ENCODE data around the gene ABHD12.

ABHD12 gene

DNA sequence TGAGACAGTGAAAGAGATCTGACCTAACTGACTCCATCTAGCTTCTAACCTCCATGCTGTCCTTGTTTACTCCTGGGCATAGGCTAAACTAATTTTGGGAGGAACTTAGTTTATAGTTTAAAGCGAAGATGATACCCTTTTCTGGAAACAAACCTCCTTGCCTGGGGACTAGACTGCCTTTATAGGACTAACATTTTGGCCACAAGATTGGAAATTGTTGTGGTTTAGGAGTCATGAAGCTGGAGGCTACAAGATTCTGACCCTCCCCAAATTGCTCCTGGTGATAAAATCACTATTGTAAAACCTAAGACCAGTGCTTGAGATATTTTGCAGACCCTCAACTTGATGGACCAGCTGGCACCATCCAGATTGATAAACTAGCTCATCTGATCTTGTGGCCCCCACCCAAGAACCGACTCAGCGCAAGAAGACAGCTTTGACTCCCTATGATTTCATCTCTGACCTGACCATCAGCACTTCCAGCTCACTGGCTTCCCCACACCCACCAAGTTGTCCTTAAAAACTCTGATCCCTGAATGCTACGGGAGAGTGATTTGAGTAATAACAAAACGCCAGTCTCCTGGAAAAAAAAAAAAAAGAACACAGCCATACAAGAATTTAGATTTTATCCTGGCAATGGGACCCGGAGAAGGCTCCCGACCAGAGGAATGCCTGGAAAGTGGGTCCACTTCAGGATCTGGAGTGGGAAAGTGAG lies 63.0 kb downstream of the ABHD12 start:
- no peak for TF ChIP-seq BACH2 (CRISPR knock-in tag; IDR thresholded peaks at IDR 0.05; ENCODE audit: borderline replicate concordance)
- TF ChIP-seq ARNTL (CRISPR knock-in tag; IDR thresholded peaks at IDR 0.05; ENCODE audit: borderline replicate concordance, low read depth), result no peak
- no peak for TF ChIP-seq ZNF8 (CRISPR knock-in tag; IDR thresholded peaks at IDR 0.05)
- TF ChIP-seq, protein P1, sequence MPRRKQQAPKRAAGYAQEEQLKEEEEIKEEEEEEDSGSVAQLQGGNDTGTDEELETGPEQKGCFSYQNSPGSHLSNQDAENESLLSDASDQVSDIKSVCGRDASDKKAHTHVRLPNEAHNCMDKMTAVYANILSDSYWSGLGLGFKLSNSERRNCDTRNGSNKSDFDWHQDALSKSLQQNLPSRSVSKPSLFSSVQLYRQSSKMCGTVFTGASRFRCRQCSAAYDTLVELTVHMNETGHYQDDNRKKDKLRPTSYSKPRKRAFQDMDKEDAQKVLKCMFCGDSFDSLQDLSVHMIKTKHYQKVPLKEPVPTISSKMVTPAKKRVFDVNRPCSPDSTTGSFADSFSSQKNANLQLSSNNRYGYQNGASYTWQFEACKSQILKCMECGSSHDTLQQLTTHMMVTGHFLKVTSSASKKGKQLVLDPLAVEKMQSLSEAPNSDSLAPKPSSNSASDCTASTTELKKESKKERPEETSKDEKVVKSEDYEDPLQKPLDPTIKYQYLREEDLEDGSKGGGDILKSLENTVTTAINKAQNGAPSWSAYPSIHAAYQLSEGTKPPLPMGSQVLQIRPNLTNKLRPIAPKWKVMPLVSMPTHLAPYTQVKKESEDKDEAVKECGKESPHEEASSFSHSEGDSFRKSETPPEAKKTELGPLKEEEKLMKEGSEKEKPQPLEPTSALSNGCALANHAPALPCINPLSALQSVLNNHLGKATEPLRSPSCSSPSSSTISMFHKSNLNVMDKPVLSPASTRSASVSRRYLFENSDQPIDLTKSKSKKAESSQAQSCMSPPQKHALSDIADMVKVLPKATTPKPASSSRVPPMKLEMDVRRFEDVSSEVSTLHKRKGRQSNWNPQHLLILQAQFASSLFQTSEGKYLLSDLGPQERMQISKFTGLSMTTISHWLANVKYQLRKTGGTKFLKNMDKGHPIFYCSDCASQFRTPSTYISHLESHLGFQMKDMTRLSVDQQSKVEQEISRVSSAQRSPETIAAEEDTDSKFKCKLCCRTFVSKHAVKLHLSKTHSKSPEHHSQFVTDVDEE (CRISPR knock-in tag; IDR thresholded peaks at IDR 0.05), result no peak
- TF ChIP-seq CSDC2 (CRISPR knock-in tag; IDR thresholded peaks at IDR 0.05), result no peak
- no peak for TF ChIP-seq ZNF565 (CRISPR knock-in tag; conservative IDR thresholded peaks at IDR 0.05; ENCODE audit: low read depth)
- no peak for TF ChIP-seq OSR1 (CRISPR knock-in tag; IDR thresholded peaks at IDR 0.05)
- TF ChIP-seq PPARA (CRISPR knock-in tag; IDR thresholded peaks at IDR 0.05; ENCODE audit: borderline replicate concordance), result no peak
- TF ChIP-seq, protein P2, sequence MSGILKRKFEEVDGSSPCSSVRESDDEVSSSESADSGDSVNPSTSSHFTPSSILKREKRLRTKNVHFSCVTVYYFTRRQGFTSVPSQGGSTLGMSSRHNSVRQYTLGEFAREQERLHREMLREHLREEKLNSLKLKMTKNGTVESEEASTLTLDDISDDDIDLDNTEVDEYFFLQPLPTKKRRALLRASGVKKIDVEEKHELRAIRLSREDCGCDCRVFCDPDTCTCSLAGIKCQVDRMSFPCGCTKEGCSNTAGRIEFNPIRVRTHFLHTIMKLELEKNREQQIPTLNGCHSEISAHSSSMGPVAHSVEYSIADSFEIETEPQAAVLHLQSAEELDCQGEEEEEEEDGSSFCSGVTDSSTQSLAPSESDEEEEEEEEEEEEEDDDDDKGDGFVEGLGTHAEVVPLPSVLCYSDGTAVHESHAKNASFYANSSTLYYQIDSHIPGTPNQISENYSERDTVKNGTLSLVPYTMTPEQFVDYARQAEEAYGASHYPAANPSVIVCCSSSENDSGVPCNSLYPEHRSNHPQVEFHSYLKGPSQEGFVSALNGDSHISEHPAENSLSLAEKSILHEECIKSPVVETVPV (CRISPR knock-in tag; IDR thresholded peaks at IDR 0.05), result no peak
- no peak for TF ChIP-seq ZNF70 (CRISPR knock-in tag; IDR thresholded peaks at IDR 0.05)
- ATAC-seq, result no peak

- TF ChIP-seq, protein P3, sequence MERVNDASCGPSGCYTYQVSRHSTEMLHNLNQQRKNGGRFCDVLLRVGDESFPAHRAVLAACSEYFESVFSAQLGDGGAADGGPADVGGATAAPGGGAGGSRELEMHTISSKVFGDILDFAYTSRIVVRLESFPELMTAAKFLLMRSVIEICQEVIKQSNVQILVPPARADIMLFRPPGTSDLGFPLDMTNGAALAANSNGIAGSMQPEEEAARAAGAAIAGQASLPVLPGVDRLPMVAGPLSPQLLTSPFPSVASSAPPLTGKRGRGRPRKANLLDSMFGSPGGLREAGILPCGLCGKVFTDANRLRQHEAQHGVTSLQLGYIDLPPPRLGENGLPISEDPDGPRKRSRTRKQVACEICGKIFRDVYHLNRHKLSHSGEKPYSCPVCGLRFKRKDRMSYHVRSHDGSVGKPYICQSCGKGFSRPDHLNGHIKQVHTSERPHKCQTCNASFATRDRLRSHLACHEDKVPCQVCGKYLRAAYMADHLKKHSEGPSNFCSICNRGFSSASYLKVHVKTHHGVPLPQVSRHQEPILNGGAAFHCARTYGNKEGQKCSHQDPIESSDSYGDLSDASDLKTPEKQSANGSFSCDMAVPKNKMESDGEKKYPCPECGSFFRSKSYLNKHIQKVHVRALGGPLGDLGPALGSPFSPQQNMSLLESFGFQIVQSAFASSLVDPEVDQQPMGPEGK (CRISPR knock-in tag; IDR thresholded peaks at IDR 0.05; ENCODE audit: borderline replicate concordance), result no peak
- TF ChIP-seq ISL1 (CRISPR knock-in tag; IDR thresholded peaks at IDR 0.05) (no peak), ARNTL (CRISPR knock-in tag; IDR thresholded peaks at IDR 0.05; ENCODE audit: borderline replicate concordance, low read depth) (no peak), BACH2 (CRISPR knock-in tag; IDR thresholded peaks at IDR 0.05; ENCODE audit: borderline replicate concordance) (no peak), PPARA (CRISPR knock-in tag; IDR thresholded peaks at IDR 0.05; ENCODE audit: borderline replicate concordance) (no peak), CSDC2 (CRISPR knock-in tag; IDR thresholded peaks at IDR 0.05) (no peak), ESRRG (CRISPR knock-in tag; IDR thresholded peaks at IDR 0.05) (no peak), SNAI2 (CRISPR knock-in tag; IDR thresholded peaks at IDR 0.05) (no peak), GLIS3 (CRISPR knock-in tag; IDR thresholded peaks at IDR 0.05) (no peak), ZFP30 (CRISPR knock-in tag; IDR thresholded peaks at IDR 0.05) (no peak), TCF4 (CRISPR knock-in tag; IDR thresholded peaks at IDR 0.05; ENCODE audit: borderline replicate concordance) (no peak), RARB (CRISPR knock-in tag; IDR thresholded peaks at IDR 0.05) (no peak)
- TF ChIP-seq, protein P4, sequence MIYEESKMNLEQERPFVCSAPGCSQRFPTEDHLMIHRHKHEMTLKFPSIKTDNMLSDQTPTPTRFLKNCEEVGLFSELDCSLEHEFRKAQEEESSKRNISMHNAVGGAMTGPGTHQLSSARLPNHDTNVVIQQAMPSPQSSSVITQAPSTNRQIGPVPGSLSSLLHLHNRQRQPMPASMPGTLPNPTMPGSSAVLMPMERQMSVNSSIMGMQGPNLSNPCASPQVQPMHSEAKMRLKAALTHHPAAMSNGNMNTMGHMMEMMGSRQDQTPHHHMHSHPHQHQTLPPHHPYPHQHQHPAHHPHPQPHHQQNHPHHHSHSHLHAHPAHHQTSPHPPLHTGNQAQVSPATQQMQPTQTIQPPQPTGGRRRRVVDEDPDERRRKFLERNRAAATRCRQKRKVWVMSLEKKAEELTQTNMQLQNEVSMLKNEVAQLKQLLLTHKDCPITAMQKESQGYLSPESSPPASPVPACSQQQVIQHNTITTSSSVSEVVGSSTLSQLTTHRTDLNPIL (CRISPR knock-in tag; IDR thresholded peaks at IDR 0.05; ENCODE audit: low read depth), result no peak
- TF ChIP-seq, protein P1 (CRISPR knock-in tag; IDR thresholded peaks at IDR 0.05), result no peak
- TF ChIP-seq, protein P2 (CRISPR knock-in tag; IDR thresholded peaks at IDR 0.05), result no peak
- ATAC-seq, result no peak
Measured at GRCh38 chr20:25325997-25326396, 64.6 kb downstream of the ABHD12 start.
